ENCODE results near the gene PARP6.
"Not testable (repeated sequence)": the region's sequence is repeated elsewhere in the genome, so short reads cannot be mapped to it uniquely, and the experiment has no call there.

Gene PARP6

DNA sequence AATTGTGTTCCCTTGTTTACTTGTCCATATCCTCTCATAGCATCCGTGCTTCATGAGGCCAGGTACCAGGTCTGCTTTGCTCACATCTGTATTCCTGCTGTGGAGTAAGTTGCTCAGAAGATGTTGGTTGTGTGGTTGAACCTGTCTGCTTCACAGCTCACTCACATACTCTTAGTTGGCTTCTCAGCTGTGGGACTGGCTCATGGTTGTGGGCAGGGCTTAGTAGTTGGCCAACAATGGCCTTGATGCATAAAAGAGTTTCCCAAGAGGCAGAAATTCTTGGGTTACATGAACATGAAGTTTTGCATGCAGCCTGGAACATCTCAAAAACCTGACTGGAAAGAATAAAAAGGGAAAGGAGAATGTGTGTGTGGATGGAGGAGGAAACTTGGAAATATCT, 30.6 kb upstream of the PARP6 start:
- no peaks in the 10 kb centered on the region for H3K36me3 ChIP-seq (ENCODE audit: control insufficient read depth, insufficient read depth, low read length)

DNA sequence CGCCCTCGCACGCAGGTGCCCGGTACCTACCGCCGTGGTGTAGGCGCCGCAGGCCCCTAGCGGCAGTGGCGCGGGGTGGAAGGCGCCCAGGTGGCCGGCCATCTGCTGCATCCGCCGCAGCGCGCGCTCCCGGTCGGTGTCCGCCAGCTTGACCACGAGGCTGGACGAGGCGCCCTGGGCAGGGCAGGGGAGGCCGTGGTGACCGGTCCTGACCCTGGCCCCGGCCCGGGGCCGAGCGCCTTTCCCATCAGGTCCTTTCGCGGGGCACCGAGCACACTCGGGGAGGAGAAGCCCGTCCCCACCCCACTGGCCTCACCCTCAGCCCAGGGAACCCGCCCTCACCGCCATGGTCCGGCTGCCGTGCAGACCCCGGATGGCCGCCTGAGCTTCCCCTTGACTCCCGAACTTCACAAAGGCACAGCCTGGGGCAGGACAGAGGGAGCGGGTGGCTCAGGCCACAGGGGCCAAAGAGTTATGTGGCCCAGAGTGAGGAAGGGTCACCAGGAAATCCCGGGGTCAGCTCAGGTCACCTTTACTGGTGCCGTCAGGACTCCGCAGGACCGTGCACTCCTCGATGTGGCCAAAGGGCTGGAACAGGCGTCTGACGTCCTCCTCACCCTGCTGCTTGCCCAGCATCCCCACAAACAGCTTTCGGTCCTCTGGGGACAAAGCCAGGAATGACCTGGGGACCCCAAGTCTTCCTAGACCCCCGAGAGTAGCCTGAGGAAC, 17.4 kb upstream of the PARP6 start:
- no peak overlapping the region for H3K27ac ChIP-seq (ENCODE audit: low read depth, low read length)
- H3K9ac ChIP-seq (ENCODE audit: low read length): no peak overlapping the region
- H3K4me1 ChIP-seq (ENCODE audit: control insufficient read depth, insufficient read depth, low read length): no peaks in the 10 kb centered on the region
- no peak overlapping the region for H3K4me3 ChIP-seq (ENCODE audit: low read length)
- no peaks in the 10 kb centered on the region for H3K36me3 ChIP-seq (ENCODE audit: control insufficient read depth, insufficient read depth, low read length)
- H3K27me3 ChIP-seq (ENCODE audit: control insufficient read depth, insufficient read depth, low read length): no peaks in the 10 kb centered on the region

More for the DNA sequence above, 30.6 kb upstream of the PARP6 start:
- Histone ChIP-seq H3K4me1 (ENCODE audit: control insufficient read depth, insufficient read depth, low read length) (no peaks in the 10 kb centered on the region), H3K4me3 (ENCODE audit: low read length) (no peak overlapping the region), H3K27me3 (ENCODE audit: control insufficient read depth, insufficient read depth, low read length) (no peaks in the 10 kb centered on the region), H3K9ac (ENCODE audit: low read length) (no peak overlapping the region), H3K27ac (ENCODE audit: low read depth, low read length) (no peak overlapping the region)

DNA sequence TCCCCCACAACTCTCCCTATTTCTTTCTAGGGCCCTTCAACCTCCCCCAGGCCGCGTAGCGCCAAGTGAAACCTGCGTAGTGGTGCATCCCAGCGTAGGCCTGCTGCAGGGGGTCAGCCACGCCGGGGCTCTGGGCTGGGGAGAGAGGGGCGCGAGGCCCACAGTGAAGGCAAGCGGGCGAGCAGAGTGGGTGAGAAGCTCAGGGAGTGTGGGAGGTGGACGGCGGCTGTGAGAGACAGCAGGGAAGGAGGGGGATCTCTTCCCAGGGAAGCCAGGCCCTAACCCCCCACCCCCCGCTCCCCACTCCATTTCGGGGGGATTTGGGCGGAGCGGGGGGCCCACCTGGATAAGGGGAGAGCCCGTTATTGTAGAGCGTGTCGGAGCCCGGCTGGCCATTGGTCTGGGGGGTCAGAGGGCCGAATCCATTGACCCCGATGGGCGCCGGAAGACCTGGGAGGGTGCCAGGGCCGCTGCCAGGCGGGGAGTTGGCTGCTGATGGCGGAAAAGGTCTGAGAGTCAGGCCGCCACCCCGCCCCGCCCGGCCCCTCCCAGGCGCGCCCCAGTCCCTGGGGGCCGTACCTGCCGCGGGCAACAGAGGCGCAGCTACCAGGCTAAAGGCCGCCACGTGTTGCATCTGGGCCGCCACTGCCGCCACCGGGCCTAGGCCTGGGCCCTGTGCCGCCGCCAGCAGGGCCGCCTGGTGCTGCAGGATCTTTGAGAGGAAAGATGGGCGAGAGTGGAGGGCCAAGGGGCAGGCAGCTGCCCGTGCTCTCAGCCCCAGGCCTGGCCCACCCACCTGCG, 16.6 kb upstream of the PARP6 start:
- H3K9ac ChIP-seq (ENCODE audit: low read length): no peak overlapping the region
- H3K27me3 ChIP-seq (ENCODE audit: control insufficient read depth, insufficient read depth, low read length): no peaks in the 10 kb centered on the region
- no peak overlapping the region for H3K27ac ChIP-seq (ENCODE audit: low read depth, low read length)
- H3K36me3 ChIP-seq (ENCODE audit: control insufficient read depth, insufficient read depth, low read length): no peaks in the 10 kb centered on the region
- no peaks in the 10 kb centered on the region for H3K4me1 ChIP-seq (ENCODE audit: control insufficient read depth, insufficient read depth, low read length)
- H3K4me3 ChIP-seq (ENCODE audit: low read length): no peak overlapping the region

DNA sequence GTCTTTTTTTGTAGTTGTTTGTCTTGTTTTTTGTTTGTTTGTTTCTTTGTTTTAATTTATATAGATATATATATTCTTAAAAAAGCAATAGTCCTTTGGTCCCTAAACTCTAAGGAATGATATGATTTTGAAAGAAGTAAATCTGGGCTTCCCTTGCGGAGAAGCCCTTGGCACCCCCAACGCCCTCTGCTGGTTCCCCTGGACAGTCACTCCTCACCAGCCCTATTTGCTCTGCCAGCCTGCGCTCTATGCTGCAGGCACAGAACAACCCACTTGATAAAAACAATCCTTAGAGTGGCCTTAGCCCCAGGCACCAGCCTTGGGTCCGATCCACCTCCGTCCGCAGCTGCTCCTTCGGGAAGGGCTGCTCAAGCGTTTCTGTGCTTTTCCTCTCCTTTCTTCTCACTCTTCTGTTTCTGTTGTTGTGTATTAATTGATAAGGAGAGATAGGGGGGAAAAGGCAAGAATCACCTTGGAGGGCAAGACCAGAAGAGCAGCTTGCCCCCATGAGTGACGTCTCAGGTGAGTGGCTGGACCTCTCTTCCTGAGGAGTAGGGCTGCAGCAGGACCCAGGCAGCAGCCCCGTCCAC, 13.7 kb upstream of the PARP6 start:
- no peaks in the 10 kb centered on the region for H3K4me1 ChIP-seq (ENCODE audit: control insufficient read depth, insufficient read depth, low read length)
- no peak overlapping the region for H3K4me3 ChIP-seq (ENCODE audit: low read length)
- no peak overlapping the region for H3K9ac ChIP-seq (ENCODE audit: low read length)
- H3K36me3 ChIP-seq (ENCODE audit: control insufficient read depth, insufficient read depth, low read length): no peaks in the 10 kb centered on the region
- H3K27ac ChIP-seq (ENCODE audit: low read depth, low read length): no peak overlapping the region
- no peaks in the 10 kb centered on the region for H3K27me3 ChIP-seq (ENCODE audit: control insufficient read depth, insufficient read depth, low read length)

DNA sequence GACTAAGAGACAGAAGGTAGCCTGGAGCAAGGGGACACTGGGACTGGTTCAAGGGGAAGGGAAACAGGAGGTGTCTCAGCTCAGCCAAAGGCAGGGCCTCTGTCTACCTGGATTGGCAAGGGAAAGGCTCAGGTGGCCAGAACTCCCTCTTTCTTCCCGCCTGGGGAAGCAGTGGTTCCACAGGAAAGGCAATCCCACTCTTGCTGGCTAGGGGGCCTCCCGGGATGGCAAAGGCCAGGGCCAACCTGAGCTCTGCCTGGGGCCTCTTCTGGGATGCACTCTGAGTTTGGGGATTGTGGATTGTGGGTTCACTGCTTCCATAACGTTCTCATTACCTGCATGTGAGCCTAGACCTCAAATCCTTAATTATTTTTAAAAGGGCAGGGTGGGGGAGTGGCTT, 13.0 kb upstream of the PARP6 start:
- Histone ChIP-seq H3K4me1 (ENCODE audit: control insufficient read depth, insufficient read depth, low read length) (no peaks in the 10 kb centered on the region), H3K27ac (ENCODE audit: low read depth, low read length) (no peak overlapping the region), H3K4me3 (ENCODE audit: low read length) (no peak overlapping the region), H3K27me3 (ENCODE audit: control insufficient read depth, insufficient read depth, low read length) (no peaks in the 10 kb centered on the region), H3K9ac (ENCODE audit: low read length) (no peak overlapping the region), H3K36me3 (ENCODE audit: control insufficient read depth, insufficient read depth, low read length) (no peaks in the 10 kb centered on the region)

DNA sequence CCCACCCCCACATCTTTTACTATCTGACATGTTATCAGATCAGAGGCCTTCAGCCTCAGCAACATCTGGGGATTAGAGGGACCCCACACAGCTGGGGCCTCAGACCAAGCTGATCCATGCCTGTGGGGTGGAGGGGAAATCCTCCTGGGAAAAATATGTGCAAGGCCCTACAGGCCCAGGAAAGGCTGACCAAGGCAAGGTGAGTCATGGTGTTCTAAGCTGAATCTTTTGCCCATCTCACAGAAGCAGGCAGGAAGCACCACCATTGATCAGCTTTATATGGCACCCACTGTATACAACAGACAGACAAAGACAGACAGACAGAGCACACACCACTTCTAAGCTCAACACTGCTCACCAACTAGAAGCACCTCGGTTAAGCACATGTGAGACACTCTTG, 12.4 kb upstream of the PARP6 start:
- Histone ChIP-seq H3K27me3 (ENCODE audit: control insufficient read depth, insufficient read depth, low read length) (no peaks in the 10 kb centered on the region), H3K36me3 (ENCODE audit: control insufficient read depth, insufficient read depth, low read length) (no peaks in the 10 kb centered on the region), H3K27ac (ENCODE audit: low read depth, low read length) (no peak overlapping the region), H3K4me1 (ENCODE audit: control insufficient read depth, insufficient read depth, low read length) (no peaks in the 10 kb centered on the region), H3K9ac (ENCODE audit: low read length) (no peak overlapping the region), H3K4me3 (ENCODE audit: low read length) (no peak overlapping the region)

DNA sequence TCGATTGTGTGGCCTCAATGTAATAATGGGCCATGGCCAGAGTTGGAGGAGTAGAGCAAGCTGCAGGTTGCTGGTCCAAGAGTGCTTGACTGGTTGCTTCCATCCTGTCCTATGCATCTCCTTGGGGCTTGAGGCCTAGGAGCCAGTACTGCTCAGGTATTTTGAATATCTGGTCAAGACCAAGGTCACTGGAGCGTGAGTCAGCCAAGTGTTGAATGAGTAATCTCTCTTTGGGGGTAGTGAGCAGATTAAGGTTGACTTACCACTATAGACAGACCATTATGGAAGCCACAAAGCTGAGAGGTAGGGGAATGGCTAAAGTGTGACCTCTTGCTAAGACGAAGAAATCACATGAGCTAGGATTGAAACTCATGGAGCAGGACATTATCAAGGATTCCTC, 9.4 kb upstream of the PARP6 start:
- Histone ChIP-seq H3K9ac (ENCODE audit: low read length) (no peak overlapping the region), H3K4me1 (ENCODE audit: control insufficient read depth, insufficient read depth, low read length) (no peaks in the 10 kb centered on the region), H3K36me3 (ENCODE audit: control insufficient read depth, insufficient read depth, low read length) (no peaks in the 10 kb centered on the region), H3K4me3 (ENCODE audit: low read length) (no peak overlapping the region), H3K27me3 (ENCODE audit: control insufficient read depth, insufficient read depth, low read length) (no peaks in the 10 kb centered on the region), H3K27ac (ENCODE audit: low read depth, low read length) (no peak overlapping the region)

DNA sequence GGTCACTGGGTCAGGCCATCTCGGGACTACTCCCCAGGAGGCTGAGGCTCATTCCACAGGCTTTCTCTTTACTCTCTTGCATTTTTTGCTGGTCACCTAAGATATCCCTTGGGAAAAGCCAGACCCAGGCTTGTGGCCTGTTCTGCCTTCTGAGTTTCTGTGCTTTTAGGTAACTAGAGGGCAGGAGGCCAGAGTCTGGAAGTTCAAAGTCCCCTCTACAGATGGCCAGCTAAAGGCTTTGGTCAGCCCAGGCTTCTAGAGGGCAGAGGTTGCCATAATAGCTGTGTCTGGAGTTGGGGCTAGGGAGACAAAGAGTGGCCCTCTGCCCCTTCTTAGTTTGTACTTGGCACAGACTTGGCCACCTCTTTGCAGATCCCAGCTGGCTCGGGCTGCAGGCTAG, 8.4 kb upstream of the PARP6 start:
- no peak overlapping the region for H3K4me3 ChIP-seq (ENCODE audit: low read length)
- H3K36me3 ChIP-seq (ENCODE audit: control insufficient read depth, insufficient read depth, low read length): no peaks in the 10 kb centered on the region
- H3K9ac ChIP-seq (ENCODE audit: low read length): no peak overlapping the region
- no peak overlapping the region for H3K27ac ChIP-seq (ENCODE audit: low read depth, low read length)
- no peaks in the 10 kb centered on the region for H3K4me1 ChIP-seq (ENCODE audit: control insufficient read depth, insufficient read depth, low read length)
- no peaks in the 10 kb centered on the region for H3K27me3 ChIP-seq (ENCODE audit: control insufficient read depth, insufficient read depth, low read length)

DNA sequence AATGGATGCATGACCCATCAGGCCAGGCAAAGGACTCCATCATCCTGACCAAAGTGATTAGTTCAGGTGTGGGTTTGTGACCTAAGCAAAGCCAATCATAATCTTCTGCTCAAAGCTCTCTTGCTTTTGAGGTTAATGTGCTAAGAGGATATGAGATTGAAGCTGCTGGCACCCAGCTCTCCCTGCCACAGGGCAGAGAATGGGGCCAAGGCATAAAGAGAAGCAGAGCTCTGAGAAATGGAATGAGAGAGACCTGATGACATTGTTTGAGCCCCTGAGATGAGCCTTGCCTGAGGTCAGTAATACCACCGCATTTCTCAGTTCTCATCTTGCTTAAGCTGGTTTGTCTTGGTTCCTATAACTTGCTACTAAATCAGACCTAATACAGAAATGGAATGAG, 6.4 kb upstream of the PARP6 start:
- H3K9ac ChIP-seq (ENCODE audit: low read length): no peak overlapping the region
- H3K4me3 ChIP-seq (ENCODE audit: low read length): no peak overlapping the region
- no peak overlapping the region for H3K27ac ChIP-seq (ENCODE audit: low read depth, low read length)
- no peaks in the 10 kb centered on the region for H3K4me1 ChIP-seq (ENCODE audit: control insufficient read depth, insufficient read depth, low read length)
- no peaks in the 10 kb centered on the region for H3K36me3 ChIP-seq (ENCODE audit: control insufficient read depth, insufficient read depth, low read length)
- no peaks in the 10 kb centered on the region for H3K27me3 ChIP-seq (ENCODE audit: control insufficient read depth, insufficient read depth, low read length)

DNA sequence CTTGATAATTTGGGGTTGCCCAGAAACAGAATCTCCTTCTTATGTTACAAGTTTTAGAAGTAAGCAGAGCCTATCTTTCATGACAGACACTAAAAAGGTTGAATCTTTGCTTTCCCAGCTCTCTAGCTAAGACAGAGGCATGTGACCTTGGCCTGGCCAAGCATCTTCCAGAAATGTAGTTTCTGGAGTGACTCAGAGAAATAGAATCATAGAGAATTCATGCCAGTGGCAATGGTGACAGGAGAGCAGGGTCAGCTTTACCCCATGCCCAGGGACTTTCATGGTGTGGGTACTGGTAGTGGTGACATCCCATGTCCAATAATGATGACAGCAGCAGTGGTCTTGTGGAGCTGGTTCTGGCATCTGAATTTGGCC, 4.0 kb upstream of the PARP6 start:
- Histone ChIP-seq H3K36me3 (ENCODE audit: control insufficient read depth, insufficient read depth, low read length) (no peaks in the 10 kb centered on the region), H3K9ac (ENCODE audit: low read length) (no peak overlapping the region), H3K4me3 (ENCODE audit: low read length) (no peak overlapping the region), H3K27me3 (ENCODE audit: control insufficient read depth, insufficient read depth, low read length) (no peaks in the 10 kb centered on the region), H3K4me1 (ENCODE audit: control insufficient read depth, insufficient read depth, low read length) (peaks cover 9% of the 10 kb centered on the region), H3K27ac (ENCODE audit: low read depth, low read length) (no peak overlapping the region)

DNA sequence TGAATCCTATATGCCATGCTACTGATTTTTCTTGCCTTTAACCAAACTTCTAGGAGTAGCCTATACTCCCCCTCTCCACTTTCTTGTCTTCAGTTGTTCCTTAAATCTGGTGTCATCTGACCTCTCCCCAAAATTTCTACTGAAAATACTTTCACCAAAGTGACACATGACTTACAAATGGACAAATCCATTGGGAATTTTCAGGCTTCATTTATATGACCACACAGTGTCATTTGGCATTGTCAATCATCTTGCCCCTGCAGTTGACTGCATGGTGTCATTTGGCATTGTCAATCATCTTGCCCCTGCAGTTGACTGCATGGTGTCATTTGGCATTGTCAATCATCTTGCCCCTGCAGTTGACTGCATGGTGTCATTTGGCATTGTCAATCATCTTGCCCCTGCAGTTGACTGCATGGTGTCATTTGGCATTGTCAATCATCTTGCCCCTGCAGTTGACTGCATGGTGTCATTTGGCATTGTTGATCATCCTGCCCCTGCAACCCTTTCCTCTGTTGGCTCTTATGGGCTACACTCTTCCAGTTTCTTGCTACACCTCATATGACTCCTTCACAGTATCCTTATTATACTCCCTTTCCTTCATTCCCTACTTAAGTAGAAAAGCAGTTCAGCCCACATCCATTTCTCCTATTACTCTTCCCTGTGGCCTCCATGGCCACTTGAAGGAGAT, 3.4 kb upstream of the PARP6 start:
- H3K36me3 ChIP-seq (ENCODE audit: control insufficient read depth, insufficient read depth, low read length); H3K4me3 ChIP-seq (ENCODE audit: low read length); H3K27me3 ChIP-seq (ENCODE audit: control insufficient read depth, insufficient read depth, low read length); H3K9ac ChIP-seq (ENCODE audit: low read length); H3K27ac ChIP-seq (ENCODE audit: low read depth, low read length): not testable (repeated sequence)
- H3K4me1 ChIP-seq (ENCODE audit: control insufficient read depth, insufficient read depth, low read length): peaks cover 10% of the 10 kb centered on the region

DNA sequence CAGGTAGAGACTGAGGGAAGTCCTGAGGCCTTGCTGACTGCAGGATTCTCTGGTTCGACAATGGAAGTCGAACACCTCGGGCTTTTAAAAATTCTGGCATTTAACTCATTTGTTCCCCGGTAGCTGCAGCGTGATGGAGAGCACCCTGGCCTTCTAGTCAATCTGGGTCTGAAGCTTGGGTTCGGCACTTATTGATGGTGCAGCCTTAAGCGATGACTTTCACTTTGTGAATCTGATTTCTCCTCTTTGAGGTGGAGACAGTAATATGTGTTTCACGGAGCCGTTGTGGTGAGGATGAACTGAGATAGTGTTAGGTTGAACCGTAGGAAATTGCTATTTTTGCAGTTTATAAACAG, 621 bp upstream of the PARP6 start:
- H3K27ac ChIP-seq (ENCODE audit: low read depth, low read length): peak overlapping the region; percentile 56
- peaks cover 10% of the 10 kb centered on the region for H3K4me1 ChIP-seq (ENCODE audit: control insufficient read depth, insufficient read depth, low read length)
- no peaks in the 10 kb centered on the region for H3K36me3 ChIP-seq (ENCODE audit: control insufficient read depth, insufficient read depth, low read length)
- no peak overlapping the region for H3K9ac ChIP-seq (ENCODE audit: low read length)
- no peaks in the 10 kb centered on the region for H3K27me3 ChIP-seq (ENCODE audit: control insufficient read depth, insufficient read depth, low read length)
- peak overlapping the region; percentile 70 for H3K4me3 ChIP-seq (ENCODE audit: low read length)
